SK-N-SH (cell line): ENCODE results near the gene USO1. TPM values are rescaled to one million over a fixed set of nuclear protein-coding genes. Genes with fewer than 3 reads are reported as not detected.

Source experiments
- CTCF ChIA-PET: fragments of 300-600, 350-600 bp; formaldehyde crosslinking; extraction: SDS; loops from one replicate; lab custom pipeline; 2021; lab: Yijun Ruan, JAX
- POLR2A ChIA-PET: fragments of 350-600 bp; sonication (Branson Sonifier 250); formaldehyde crosslinking; extraction: SDS; loops from one replicate; lab custom pipeline; 2020; ENCODE audit warnings: antibody characterized with exemption, inconsistent platforms; lab: Yijun Ruan, JAX
- DNase-seq: peaks from one replicate; pipeline ENCODE4 v3.0.0; 2012
- H2AFZ ChIP-seq: fragments of 200-600 bp; sonication (generic); 2 replicates; pipeline ENCODE4 v1.8.1; 2016; ENCODE audit warnings: antibody characterized with exemption, mild to moderate bottlenecking, low read depth
- H3F3A ChIP-seq: fragments of 200-600 bp; sonication (generic); replicated peaks from 2 replicates; pipeline ENCODE3; 2016; ENCODE audit warnings: antibody characterized with exemption, mild to moderate bottlenecking; ENCODE audit not compliant: insufficient read depth
- H3K27ac ChIP-seq, 2 experiments: fragments of 200-500 bp in 1 of 2; fragments of 200-600 bp in 1 of 2; sonication (Bioruptor generic) in 1 of 2; sonication (generic), shearing (Covaris generic) in 1 of 2; 2 replicates each; pipeline versions ENCODE4 v1.5.1 to v1.6.1; 2014 to 2016; ENCODE audit warnings: low read depth in 2 of 2, inconsistent platforms in 1 of 2, low read length in 1 of 2, mild to moderate bottlenecking in 1 of 2, mixed read lengths in 1 of 2
- H3K27me3 ChIP-seq: fragments of 200-600 bp; sonication (generic), shearing (Covaris generic); 2 replicates; pipeline ENCODE4 v1.6.1; 2016; ENCODE audit warnings: mixed run types; ENCODE audit not compliant: insufficient read depth
- H3K36me3 ChIP-seq, 2 experiments: fragments of 200-500 bp in 1 of 2; fragments of 200-600 bp in 1 of 2; sonication (Bioruptor generic) in 1 of 2; sonication (generic) in 1 of 2; replicated peaks in 1 of 2; 2 replicates each; pipeline versions ENCODE3 to v1.5.1; 2014 to 2016; ENCODE audit warnings: low read length in 1 of 2, mild to moderate bottlenecking in 1 of 2; ENCODE audit not compliant: insufficient read depth in 2 of 2, control insufficient read depth in 1 of 2
- H3K4me1 ChIP-seq, 2 experiments: fragments of 200-500 bp in 1 of 2; fragments of 200-600 bp in 1 of 2; sonication (Bioruptor generic) in 1 of 2; sonication (generic), shearing (Covaris generic) in 1 of 2; 2 replicates each; pipeline versions ENCODE4 v1.5.1 to v1.6.1; 2014 to 2016; ENCODE audit warnings: low read depth in 1 of 2, low read length in 1 of 2, mixed run types in 1 of 2; ENCODE audit not compliant: insufficient read depth in 2 of 2, control insufficient read depth in 1 of 2
- H3K4me2 ChIP-seq: fragments of 200-600 bp; sonication (generic), shearing (Covaris generic); 2 replicates; pipeline ENCODE4 v1.6.1; 2017; ENCODE audit warnings: mixed run types
- H3K4me3 ChIP-seq, 2 experiments: fragments of 200-500 bp in 1 of 2; fragments of 200-600 bp in 1 of 2; sonication (Bioruptor generic) in 1 of 2; sonication (generic), shearing (Covaris generic) in 1 of 2; 2 replicates each; pipeline versions ENCODE4 v1.5.1 to v1.8.1; 2014 to 2016; ENCODE audit warnings: low read depth in 2 of 2, inconsistent platforms in 1 of 2, low read length in 1 of 2, mild to moderate bottlenecking in 1 of 2, mixed read lengths in 1 of 2, moderate library complexity in 1 of 2
- H3K79me2 ChIP-seq: fragments of 200-600 bp; sonication (generic); 2 replicates; pipeline ENCODE4 v1.8.1; 2017; ENCODE audit warnings: mild to moderate bottlenecking; ENCODE audit not compliant: insufficient read depth
- H3K9ac ChIP-seq: fragments of 200-600 bp; sonication (generic); 2 replicates; pipeline ENCODE4 v1.6.1; 2017; ENCODE audit warnings: mixed run types
- H3K9me2 ChIP-seq: fragments of 200-600 bp; sonication (generic); 2 replicates; pipeline ENCODE4 v1.6.1; 2017; ENCODE audit warnings: mixed run types
- H3K9me3 ChIP-seq: fragments of 200-600 bp; sonication (generic); 2 replicates; pipeline ENCODE4 v1.6.1; 2017; ENCODE audit warnings: mixed run types, mild to moderate bottlenecking, moderate library complexity
- H4K20me1 ChIP-seq: fragments of 200-600 bp; sonication (generic); 2 replicates; pipeline ENCODE4 v1.6.1; 2017; ENCODE audit warnings: mild to moderate bottlenecking, mixed run types; ENCODE audit not compliant: insufficient read depth
- CTCF ChIP-seq: fragments of 200-600 bp; sonication (generic); IDR thresholded peaks from 2 replicates; pipeline ENCODE4 v1.6.1; 2017; ENCODE audit warnings: antibody characterized with exemption, mild to moderate bottlenecking, moderate library complexity
- FOSL2 ChIP-seq: IDR thresholded peaks from 2 replicates; pipeline ENCODE4 v1.4.0; 2012; ENCODE audit warnings: low read depth, mild to moderate bottlenecking, moderate library complexity, borderline replicate concordance
- FOXJ3 ChIP-seq: sonication (generic); formaldehyde crosslinking; IDR thresholded peaks from 2 replicates; pipeline ENCODE4 v1.5.1; 2020; ENCODE audit warnings: mild to moderate bottlenecking, missing genetic modification reagents
- GABPA ChIP-seq: IDR thresholded peaks from 2 replicates; pipeline ENCODE4 v1.4.0; 2012; ENCODE audit warnings: low read depth, mild to moderate bottlenecking
- IRF3 ChIP-seq: fragments of 150-350 bp; IDR thresholded peaks from 2 replicates; pipeline ENCODE4 v1.6.1; 2016; ENCODE audit warnings: mild to moderate bottlenecking, low read depth, low read length
- JUND ChIP-seq: IDR thresholded peaks from 2 replicates; pipeline ENCODE4 v1.4.0; 2012
- MXI1 ChIP-seq: IDR thresholded peaks from 2 replicates; pipeline ENCODE4 v1.6.1; 2012; ENCODE audit warnings: mild to moderate bottlenecking, low read depth, low read length, improper control_type of control experiment
- NFIC ChIP-seq: IDR thresholded peaks from 2 replicates; pipeline ENCODE4 v1.4.0; 2012; ENCODE audit warnings: borderline replicate concordance
- RCOR1 ChIP-seq: fragments of 150-350 bp; IDR thresholded peaks from 2 replicates; pipeline ENCODE4 v1.6.1; 2017; ENCODE audit warnings: antibody characterized with exemption, low read length
- RFX5 ChIP-seq: IDR thresholded peaks from 2 replicates; pipeline ENCODE4 v1.6.1; 2012; ENCODE audit warnings: mild to moderate bottlenecking, improper control_type of control experiment, low read length
- SIN3A ChIP-seq: IDR thresholded peaks from 2 replicates; pipeline ENCODE4 v1.6.1; 2012; ENCODE audit warnings: low read depth, mild to moderate bottlenecking, low read length, moderate library complexity, borderline replicate concordance
- TCF12 ChIP-seq: IDR thresholded peaks from 2 replicates; pipeline ENCODE4 v1.4.0; 2012
- USF2 ChIP-seq: fragments of 150-350 bp; IDR thresholded peaks from 2 replicates; pipeline ENCODE4 v1.6.1; 2017; ENCODE audit warnings: antibody characterized with exemption, low read length, low read depth, borderline replicate concordance
- YY1 ChIP-seq: IDR thresholded peaks from 2 replicates; pipeline ENCODE4 v1.4.0; 2012; ENCODE audit warnings: low read depth, mild to moderate bottlenecking
- WGBS: methylation state at CpG from one replicate; pipeline ENCODE4 v1.1.6; 2017; ENCODE audit warnings: low lambda C conversion rate; 5-methylcytosine and 5-hydroxymethylcytosine counted together
- polyA plus RNA-seq, 3 experiments: library from polyadenylated mRNA; depleted of rRNA; stranded (reverse); fragments of >200 nt; gene quantifications; 2 replicates each; pipeline ENCODE4 v1.2.3, GENCODE V29; 2012

USO1 gene
- polyA plus RNA-seq, 1 of the 3 experiments (the other 2 are of a cell fraction), result 25.6 TPM

DNA sequence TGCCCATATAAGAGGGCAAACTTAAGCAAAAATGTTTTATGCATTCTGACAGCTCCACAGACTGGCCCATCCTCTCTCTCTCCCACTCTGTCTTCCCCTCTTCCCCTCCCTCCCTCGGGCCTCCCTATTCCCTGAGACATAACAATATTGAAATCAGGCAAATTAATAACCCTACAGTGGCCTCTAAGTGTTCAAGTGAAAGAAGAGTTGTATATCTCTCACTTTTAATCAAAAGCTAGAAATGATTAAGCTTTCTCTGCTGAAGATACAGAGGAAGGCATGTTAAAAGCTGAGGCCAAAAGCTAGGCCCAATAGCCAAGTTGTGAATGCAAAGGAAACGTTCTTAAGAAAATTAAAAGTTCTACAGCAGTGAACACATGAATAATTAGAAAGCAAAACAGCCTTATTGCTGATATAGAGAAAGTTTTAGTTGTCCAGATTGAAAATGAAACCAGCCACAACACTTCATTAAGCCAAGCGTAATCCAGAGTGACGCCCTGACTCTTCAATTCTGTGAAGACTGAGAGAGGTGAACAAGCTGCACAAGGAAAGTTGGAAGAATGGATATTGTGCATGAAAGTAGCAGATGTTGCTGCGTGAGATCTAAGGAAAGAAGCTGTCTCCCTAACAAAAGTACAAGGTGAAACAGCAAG lies 54.9 kb downstream of the USO1 start:
- Histone ChIP-seq H3K9ac (no peak overlapping the region), H3K9me3 (no peaks in the 10 kb centered on the region), H3K9me2 (no peaks in the 10 kb centered on the region), H3F3A (no peaks in the 10 kb centered on the region), H3K4me3 (no peak overlapping the region), H3K79me2 (peaks cover 3% of the 10 kb centered on the region; the same call in 1 of the 2 replicates), H3K27me3 (no peaks in the 10 kb centered on the region), H4K20me1 (no peaks in the 10 kb centered on the region), H3K36me3 (peaks cover 76 to 88% of the 10 kb centered on the region in 2 experiments), H3K4me2 (no peak overlapping the region), H3K27ac (no peak overlapping the region), H3K4me1 (peaks cover 0 to 5% of the 10 kb centered on the region in 2 experiments; a peak in 1 of 4 replicates), H2AFZ (no peak overlapping the region)
- no peak for DNase-seq
- no peak for TF ChIP-seq RCOR1
- TF ChIP-seq SIN3A, result no peak
- TF ChIP-seq CTCF, result no peak
- TF ChIP-seq FOXJ3 (CRISPR knock-in tag), result no peak
- TF ChIP-seq YY1, result no peak
- no peak for TF ChIP-seq RFX5
- no peak for TF ChIP-seq USF2
- WGBS, result 91% methylated on average over 5 of the region's 5 CpGs
- ChIA-PET POLR2A (no interaction called here), CTCF (no interaction called here)

GRCh38 chr4:75781305-75781704 lies 56.9 kb downstream of the USO1 start:
- Histone ChIP-seq H3K79me2 (no peaks in the 10 kb centered on the region; the same call in 1 of the 2 replicates), H3K9ac (no peak overlapping the region), H2AFZ (no peak overlapping the region), H3K27ac (no peak overlapping the region), H3F3A (peaks cover 4% of the 10 kb centered on the region), H3K4me2 (0 out of 2 replicates have a peak overlapping the region, but pooled peaks have one; percentile 2), H3K36me3 (peaks cover 66 to 84% of the 10 kb centered on the region in 2 experiments), H4K20me1 (no peaks in the 10 kb centered on the region), H3K4me3 (no peak overlapping the region), H3K27me3 (no peaks in the 10 kb centered on the region), H3K4me1 (peaks cover 0 to 5% of the 10 kb centered on the region in 2 experiments; a peak in 1 of 4 replicates), H3K9me3 (no peaks in the 10 kb centered on the region), H3K9me2 (no peaks in the 10 kb centered on the region)
- CTCF ChIA-PET, result no interaction called here
- DNase-seq, result no peak
- POLR2A ChIA-PET, result no interaction called here
- TF ChIP-seq FOSL2 (peak; percentile 23; the same call in 1 of the 2 replicates), RCOR1 (no peak), IRF3 (no peak), JUND (0 out of 2 replicates have a peak, but pooled peaks have one; percentile 6), NFIC (no peak), MXI1 (no peak), GABPA (no peak), TCF12 (no peak)
